ENCODE results near the gene SMOC1.

DNA sequence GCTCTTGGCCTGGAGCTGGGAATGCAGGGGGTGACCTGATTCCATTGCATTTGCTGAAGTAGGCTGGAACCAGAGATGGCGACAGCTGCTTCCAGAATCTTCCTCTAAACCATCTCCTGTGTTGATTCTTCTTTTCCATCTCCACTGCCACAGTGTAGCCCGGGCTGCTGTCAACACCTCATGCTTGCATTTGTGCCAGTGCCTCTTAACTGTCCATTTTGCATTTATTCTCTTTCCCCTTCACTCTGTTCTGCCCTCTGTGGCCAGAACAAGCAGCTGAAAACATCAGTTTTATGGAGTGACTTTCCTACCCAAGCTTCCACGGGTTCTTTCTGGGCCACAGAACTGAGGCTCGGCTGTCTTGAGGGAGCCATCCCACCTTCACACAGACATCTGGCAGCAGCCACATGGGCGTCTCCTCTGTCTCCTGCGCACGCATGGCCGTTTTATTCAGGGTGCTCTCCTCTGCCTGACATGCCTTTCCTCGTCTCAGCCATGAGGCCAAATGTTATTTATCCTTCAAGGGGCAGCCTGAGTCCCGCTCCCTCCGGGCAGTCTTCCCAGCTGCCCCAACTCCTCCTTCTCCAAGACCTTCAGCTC, 51.7 kb downstream of the SMOC1 start:
- TF ChIP-seq, protein P1, sequence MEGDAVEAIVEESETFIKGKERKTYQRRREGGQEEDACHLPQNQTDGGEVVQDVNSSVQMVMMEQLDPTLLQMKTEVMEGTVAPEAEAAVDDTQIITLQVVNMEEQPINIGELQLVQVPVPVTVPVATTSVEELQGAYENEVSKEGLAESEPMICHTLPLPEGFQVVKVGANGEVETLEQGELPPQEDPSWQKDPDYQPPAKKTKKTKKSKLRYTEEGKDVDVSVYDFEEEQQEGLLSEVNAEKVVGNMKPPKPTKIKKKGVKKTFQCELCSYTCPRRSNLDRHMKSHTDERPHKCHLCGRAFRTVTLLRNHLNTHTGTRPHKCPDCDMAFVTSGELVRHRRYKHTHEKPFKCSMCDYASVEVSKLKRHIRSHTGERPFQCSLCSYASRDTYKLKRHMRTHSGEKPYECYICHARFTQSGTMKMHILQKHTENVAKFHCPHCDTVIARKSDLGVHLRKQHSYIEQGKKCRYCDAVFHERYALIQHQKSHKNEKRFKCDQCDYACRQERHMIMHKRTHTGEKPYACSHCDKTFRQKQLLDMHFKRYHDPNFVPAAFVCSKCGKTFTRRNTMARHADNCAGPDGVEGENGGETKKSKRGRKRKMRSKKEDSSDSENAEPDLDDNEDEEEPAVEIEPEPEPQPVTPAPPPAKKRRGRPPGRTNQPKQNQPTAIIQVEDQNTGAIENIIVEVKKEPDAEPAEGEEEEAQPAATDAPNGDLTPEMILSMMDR (IDR thresholded peaks at IDR 0.05): no peak
- no peak for TF ChIP-seq POLR2AphosphoS5 (IDR thresholded peaks at IDR 0.05; ENCODE audit: low read depth, low read length)
- no peak for TF ChIP-seq SIN3A (IDR thresholded peaks at IDR 0.05; ENCODE audit: borderline replicate concordance, insufficient read depth, low read depth, low read length)

All from Panc1 (cell line).